A673 (cell line): ENCODE measurements around the gene MEN1. TPM values are rescaled to one million over a fixed set of nuclear protein-coding genes. Genes with fewer than 3 reads are reported as not detected.

Source experiments
- BruUV-seq: library from RNA; stranded (reverse); fragments of 400-500 nt; replicated peaks from 2 replicates; lab custom pipeline; 2021; lab: Mats Ljungman, UMichigan
- CTCF ChIA-PET: fragments of 300-600 bp; sonication (Branson Sonifier 250); formaldehyde crosslinking; loops from one replicate; lab custom pipeline; 2022; ENCODE audit warnings: antibody characterized with exemption; lab: Charles Lee
- POLR2A ChIA-PET: fragments of 300-600 bp; sonication (Branson Sonifier 250); formaldehyde crosslinking; loops from one replicate; lab custom pipeline; 2022; ENCODE audit warnings: antibody characterized with exemption; ENCODE audit not compliant: low non-redundant PET; lab: Charles Lee
- DNase-seq: peaks from one replicate; pipeline ENCODE4 v3.0.0-alpha.2; 2015; ENCODE audit warnings: low spot score
- H3K27ac ChIP-seq: fragments of 200-600 bp; sonication (generic); 2 replicates; pipeline ENCODE4 v1.5.1; 2016; ENCODE audit warnings: mixed run types, low read depth, mild to moderate bottlenecking, mixed read lengths, antibody characterized with exemption, low read length; ENCODE audit not compliant: poor library complexity, severe bottlenecking
- H3K27me3 ChIP-seq: fragments of 200-600 bp; sonication (generic); replicated peaks from 2 replicates; pipeline ENCODE4 v1.6.1; 2017; ENCODE audit warnings: mixed run types, low read depth, mild to moderate bottlenecking, mixed read lengths, antibody characterized with exemption, low read length; ENCODE audit not compliant: insufficient read depth, poor library complexity
- H3K36me3 ChIP-seq: fragments of 200-600 bp; sonication (generic); 2 replicates; pipeline ENCODE4 v1.6.1; 2016; ENCODE audit warnings: mixed run types, mild to moderate bottlenecking, mixed read lengths, antibody characterized with exemption, low read length; ENCODE audit not compliant: insufficient read depth, poor library complexity, severe bottlenecking
- H3K4me1 ChIP-seq: fragments of 200-600 bp; sonication (generic); 2 replicates; pipeline ENCODE4 v1.6.1; 2017; ENCODE audit warnings: mixed run types, mild to moderate bottlenecking, mixed read lengths, antibody characterized with exemption, low read length; ENCODE audit not compliant: insufficient read depth, poor library complexity, severe bottlenecking
- H3K4me3 ChIP-seq: fragments of 200-600 bp; sonication (generic); 2 replicates; pipeline ENCODE4 v1.5.1; 2016; ENCODE audit warnings: low read depth, mixed run types, mild to moderate bottlenecking, mixed read lengths, low read length; ENCODE audit not compliant: poor library complexity, severe bottlenecking
- H3K9me3 ChIP-seq: fragments of 200-600 bp; sonication (generic); 2 replicates; pipeline ENCODE4 v1.6.1; 2016; ENCODE audit warnings: mixed run types, low read depth, mild to moderate bottlenecking, mixed read lengths, antibody characterized with exemption, low read length; ENCODE audit not compliant: poor library complexity, severe bottlenecking
- CTCF ChIP-seq: fragments of 300-800, 200-600 bp; sonication (generic); conservative IDR thresholded peaks from 2 replicates; pipeline ENCODE4 v1.5.1; 2017; ENCODE audit warnings: low read depth, mild to moderate bottlenecking, antibody characterized with exemption, low read length, moderate library complexity, mixed read lengths
- EZH2 ChIP-seq: fragments of 200-600 bp; sonication (generic); IDR thresholded peaks from 2 replicates; pipeline ENCODE4 v1.6.1; 2017; ENCODE audit warnings: borderline replicate concordance, low read depth, mild to moderate bottlenecking, mixed read lengths, antibody characterized with exemption, low read length; ENCODE audit not compliant: poor library complexity, severe bottlenecking
- intact Hi-C: fragments of 100-400 bp; cut with micrococcal nuclease; formaldehyde crosslinking; loops from one replicate; pipeline ENCODE4 v1.10.0; 2022; ENCODE audit not compliant: unreplicated experiment
- total RNA-seq: library from RNA; stranded (reverse); gene quantifications from 2 replicates; pipeline ENCODE4 v1.2.3, GENCODE V29; 2021

The MEN1 gene
- total RNA-seq, 1 experiment from 2014 or later = 45.7 TPM

GRCh38 chr11:64776875-64777274, 33.5 kb downstream of the MEN1 start:
- H3K9me3 ChIP-seq = no peaks in the 10 kb centered on the region
- BruUV-seq = TSS peak; percentile 31
- ChIA-PET POLR2A (no interaction called here), CTCF (interaction anchor here (0.5 to 0.6 kb wide), 2 partner anchors 116 to 134 kb away, joined by 4 to 10 read pairs; no protein-coding TSS in a partner anchor)
- no peak for TF ChIP-seq EZH2
- TF ChIP-seq CTCF = no peak
- peak overlapping the region; percentile 80 for H3K4me3 ChIP-seq
- DNase-seq = no peak
- H3K36me3 ChIP-seq = peaks cover 57% of the 10 kb centered on the region
- H3K27me3 ChIP-seq = no peaks in the 10 kb centered on the region
- intact Hi-C loops = loop anchor here (5.0 kb wide), 1 partner anchor 1080 kb away; the partner anchor contains the start of gene CFL1
- H3K27ac ChIP-seq = peak overlapping the region; percentile 21
- peaks cover 35% of the 10 kb centered on the region for H3K4me1 ChIP-seq

GRCh38 chr11:64776425-64776824, 33.9 kb downstream of the MEN1 start:
- TF ChIP-seq CTCF (no peak), EZH2 (no peak)
- Histone ChIP-seq H3K9me3 (no peaks in the 10 kb centered on the region), H3K4me1 (peaks cover 35% of the 10 kb centered on the region), H3K27me3 (no peaks in the 10 kb centered on the region), H3K36me3 (peaks cover 61% of the 10 kb centered on the region), H3K27ac (peak overlapping the region; percentile 21), H3K4me3 (peak overlapping the region; percentile 80)
- CTCF ChIA-PET = no interaction called here
- intact Hi-C loops = loop anchor here (5.0 kb wide), 1 partner anchor 1081 kb away; the partner anchor contains the start of gene CFL1
- no peak for DNase-seq
- POLR2A ChIA-PET = interaction anchor here (0.5 kb wide), 2 partner anchors 19 to 43 kb away, joined by 3 to 7 read pairs; no protein-coding TSS in a partner anchor
- BruUV-seq = no TSS peak

- no peaks in the 10 kb centered on the region for H3K27me3 ChIP-seq
- no peak overlapping the region for H3K4me3 ChIP-seq
- H3K36me3 ChIP-seq = peaks cover 84% of the 10 kb centered on the region
- no peak for DNase-seq
- ChIA-PET CTCF (no interaction called here), POLR2A (interaction anchor here (0.9 kb wide), 1 partner anchor 11 kb away, joined by 3 read pairs; no protein-coding TSS in a partner anchor)
- no peak overlapping the region for H3K27ac ChIP-seq
- H3K4me1 ChIP-seq = peaks cover 28% of the 10 kb centered on the region
- TF ChIP-seq CTCF = no peak
- no peak for TF ChIP-seq EZH2
- no peaks in the 10 kb centered on the region for H3K9me3 ChIP-seq
- intact Hi-C loops = no loop called here
- no TSS peak for BruUV-seq
Measured at GRCh38 chr11:64774144-64774543, 36.2 kb downstream of the MEN1 start.
